Retina (tissue), 1 donor: Measurements from ENCODE around the gene ZFY.

Experiments
- DNase-seq: peaks from one replicate; pipeline ENCODE4 v3.0.0-alpha.2; 2016

The ZFY gene

GRCh38 chrY:2934861-2935715 is at the start of gene ZFY:
Gene ZFY, plus strand, starts transcription at chrY:2935381. Its CDS starts 18,556 bp downstream, at chrY:2953937.
- DNase-seq, result no peak

GRCh38 chrY:2885880-2886279 is 49.3 kb upstream of the ZFY start:
- DNase-seq, result no peak

GRCh38 chrY:2887386-2887785 is 47.8 kb upstream of the ZFY start:
- DNase-seq, result no peak

GRCh38 chrY:2887955-2888354 is 47.2 kb upstream of the ZFY start:
- no peak for DNase-seq

GRCh38 chrY:2893471-2893870 is 41.7 kb upstream of the ZFY start:
- DNase-seq, result no peak

- no peak for DNase-seq
Observed at GRCh38 chrY:2896050-2896449, 39.1 kb upstream of the ZFY start.

GRCh38 chrY:2907356-2907755 is 27.8 kb upstream of the ZFY start:
- DNase-seq, result no peak

- DNase-seq, result no peak
Observed at GRCh38 chrY:2913066-2913815, 21.9 kb upstream of the ZFY start.

- DNase-seq, result no peak
Observed at GRCh38 chrY:2934078-2934477, 1.1 kb upstream of the ZFY start.

- DNase-seq, result no peak
Observed at GRCh38 chrY:2935716-2936435, 695 bp downstream of the ZFY start.

- no peak for DNase-seq
Observed at GRCh38 chrY:2936436-2936750, 1.2 kb downstream of the ZFY start.

GRCh38 chrY:2937149-2937548 is 2.0 kb downstream of the ZFY start:
- DNase-seq, result no peak

GRCh38 chrY:2949590-2950252 is 14.5 kb downstream of the ZFY start:
- DNase-seq, result no peak

GRCh38 chrY:2950655-2951054 is 15.5 kb downstream of the ZFY start:
- DNase-seq, result no peak

- no peak for DNase-seq
Observed at GRCh38 chrY:2952912-2953311, 17.7 kb downstream of the ZFY start.

- no peak for DNase-seq
Observed at GRCh38 chrY:2954735-2955134, 19.6 kb downstream of the ZFY start.

- DNase-seq, result no peak
Observed at GRCh38 chrY:2955561-2955960, 20.4 kb downstream of the ZFY start.

- no peak for DNase-seq
Observed at GRCh38 chrY:2962061-2962460, 26.9 kb downstream of the ZFY start.

- no peak for DNase-seq
Observed at GRCh38 chrY:2964814-2965213, 29.6 kb downstream of the ZFY start.

- DNase-seq, result no peak
Observed at GRCh38 chrY:2965629-2966028, 30.4 kb downstream of the ZFY start.

GRCh38 chrY:2969561-2969960 is 34.4 kb downstream of the ZFY start:
- DNase-seq, result no peak

- no peak for DNase-seq
Observed at GRCh38 chrY:2972708-2973107, 37.5 kb downstream of the ZFY start.

GRCh38 chrY:2973110-2973751 is 38.0 kb downstream of the ZFY start:
- DNase-seq, result no peak
